Activated naive CD8-positive, alpha-beta T cell (primary cell): ENCODE data around the gene NBAS.

Source experiments
- H3K27ac Mint-ChIP-seq: one replicate; pipeline ENCODE4 v1.8.0; 2021; ENCODE audit warnings: mixed read lengths
- H3K27me3 Mint-ChIP-seq: one replicate; pipeline ENCODE4 v1.8.0; 2021; ENCODE audit warnings: mixed read lengths
- H3K36me3 Mint-ChIP-seq: one replicate; pipeline ENCODE4 v1.8.0; 2021; ENCODE audit warnings: mixed read lengths
- H3K4me1 Mint-ChIP-seq: one replicate; pipeline ENCODE4 v1.8.0; 2021; ENCODE audit warnings: low read depth, mixed read lengths
- H3K4me3 Mint-ChIP-seq: one replicate; pipeline ENCODE4 v1.8.0; 2021; ENCODE audit warnings: mild to moderate bottlenecking, mixed read lengths
- H3K9me3 Mint-ChIP-seq: one replicate; pipeline ENCODE4 v1.8.0; 2021; ENCODE audit warnings: low read depth, mixed read lengths

The NBAS gene

GRCh38 chr2:15383695-15384350, 177.3 kb downstream of the NBAS start:
- no peaks in the 10 kb centered on the region for H3K9me3 Mint-ChIP-seq
- peaks cover 33% of the 10 kb centered on the region for H3K36me3 Mint-ChIP-seq
- no peak overlapping the region for H3K27ac Mint-ChIP-seq
- H3K4me3 Mint-ChIP-seq, result no peak overlapping the region
- H3K27me3 Mint-ChIP-seq, result no peaks in the 10 kb centered on the region
- no peaks in the 10 kb centered on the region for H3K4me1 Mint-ChIP-seq

- Mint-ChIP-seq H3K27me3 (no peaks in the 10 kb centered on the region), H3K36me3 (peaks cover 30% of the 10 kb centered on the region), H3K27ac (no peak overlapping the region), H3K4me1 (peaks cover 7% of the 10 kb centered on the region), H3K9me3 (no peaks in the 10 kb centered on the region), H3K4me3 (no peak overlapping the region)
These were observed 182.8 kb downstream of the NBAS start for GRCh38 chr2:15378148-15378908.

GRCh38 chr2:15377202-15377601, 183.9 kb downstream of the NBAS start:
- no peaks in the 10 kb centered on the region for H3K9me3 Mint-ChIP-seq
- H3K4me3 Mint-ChIP-seq, result no peak overlapping the region
- H3K36me3 Mint-ChIP-seq, result peaks cover 29% of the 10 kb centered on the region
- no peaks in the 10 kb centered on the region for H3K27me3 Mint-ChIP-seq
- no peak overlapping the region for H3K27ac Mint-ChIP-seq
- H3K4me1 Mint-ChIP-seq, result peaks cover 7% of the 10 kb centered on the region

GRCh38 chr2:15372019-15372418, 189.1 kb downstream of the NBAS start:
- Mint-ChIP-seq H3K27me3 (no peaks in the 10 kb centered on the region), H3K4me1 (peaks cover under 1% of the 10 kb centered on the region), H3K9me3 (no peaks in the 10 kb centered on the region), H3K36me3 (peaks cover 28% of the 10 kb centered on the region), H3K27ac (no peak overlapping the region), H3K4me3 (no peak overlapping the region)

- Mint-ChIP-seq H3K9me3 (no peaks in the 10 kb centered on the region), H3K27me3 (no peaks in the 10 kb centered on the region), H3K36me3 (peaks cover 34% of the 10 kb centered on the region), H3K4me3 (no peak overlapping the region), H3K4me1 (no peaks in the 10 kb centered on the region), H3K27ac (no peak overlapping the region)
These were observed 192.0 kb downstream of the NBAS start for GRCh38 chr2:15369129-15369528.

GRCh38 chr2:15367715-15368114, 193.4 kb downstream of the NBAS start:
- no peaks in the 10 kb centered on the region for H3K4me1 Mint-ChIP-seq
- H3K27ac Mint-ChIP-seq, result no peak overlapping the region
- peaks cover 36% of the 10 kb centered on the region for H3K36me3 Mint-ChIP-seq
- no peaks in the 10 kb centered on the region for H3K9me3 Mint-ChIP-seq
- H3K27me3 Mint-ChIP-seq, result no peaks in the 10 kb centered on the region
- no peak overlapping the region for H3K4me3 Mint-ChIP-seq

GRCh38 chr2:15367205-15367604, 193.9 kb downstream of the NBAS start:
- H3K27ac Mint-ChIP-seq, result no peak overlapping the region
- H3K36me3 Mint-ChIP-seq, result peaks cover 32% of the 10 kb centered on the region
- no peak overlapping the region for H3K4me3 Mint-ChIP-seq

GRCh38 chr2:15365411-15365810, 195.7 kb downstream of the NBAS start:
- H3K36me3 Mint-ChIP-seq, result peaks cover 27% of the 10 kb centered on the region
- no peaks in the 10 kb centered on the region for H3K27me3 Mint-ChIP-seq
- H3K9me3 Mint-ChIP-seq, result no peaks in the 10 kb centered on the region
- H3K27ac Mint-ChIP-seq, result no peak overlapping the region
- H3K4me1 Mint-ChIP-seq, result no peaks in the 10 kb centered on the region
- no peak overlapping the region for H3K4me3 Mint-ChIP-seq

More at GRCh38 chr2:15367205-15367604, 193.9 kb downstream of the NBAS start:
- no peaks in the 10 kb centered on the region for H3K9me3 Mint-ChIP-seq
- H3K27me3 Mint-ChIP-seq, result no peaks in the 10 kb centered on the region
- H3K4me1 Mint-ChIP-seq, result no peaks in the 10 kb centered on the region

- Mint-ChIP-seq H3K27ac (no peak overlapping the region), H3K4me3 (no peak overlapping the region), H3K4me1 (no peaks in the 10 kb centered on the region), H3K9me3 (no peaks in the 10 kb centered on the region), H3K27me3 (no peaks in the 10 kb centered on the region), H3K36me3 (peaks cover 30% of the 10 kb centered on the region)
These were observed 196.6 kb downstream of the NBAS start for GRCh38 chr2:15364561-15364960.

- H3K4me1 Mint-ChIP-seq, result no peaks in the 10 kb centered on the region
- H3K27me3 Mint-ChIP-seq, result no peaks in the 10 kb centered on the region
- H3K4me3 Mint-ChIP-seq, result no peak overlapping the region
- no peaks in the 10 kb centered on the region for H3K9me3 Mint-ChIP-seq
- H3K27ac Mint-ChIP-seq, result no peak overlapping the region
- peaks cover 30% of the 10 kb centered on the region for H3K36me3 Mint-ChIP-seq
These were observed 197.4 kb downstream of the NBAS start for GRCh38 chr2:15363734-15364133.

GRCh38 chr2:15363142-15363541, 198.0 kb downstream of the NBAS start:
- no peaks in the 10 kb centered on the region for H3K4me1 Mint-ChIP-seq
- H3K27ac Mint-ChIP-seq, result no peak overlapping the region
- H3K9me3 Mint-ChIP-seq, result no peaks in the 10 kb centered on the region
- peaks cover 30% of the 10 kb centered on the region for H3K36me3 Mint-ChIP-seq
- no peaks in the 10 kb centered on the region for H3K27me3 Mint-ChIP-seq
- no peak overlapping the region for H3K4me3 Mint-ChIP-seq

- peaks cover 23% of the 10 kb centered on the region for H3K36me3 Mint-ChIP-seq
- no peaks in the 10 kb centered on the region for H3K9me3 Mint-ChIP-seq
- no peak overlapping the region for H3K27ac Mint-ChIP-seq
- no peak overlapping the region for H3K4me3 Mint-ChIP-seq
- H3K27me3 Mint-ChIP-seq, result no peaks in the 10 kb centered on the region
- H3K4me1 Mint-ChIP-seq, result no peaks in the 10 kb centered on the region
These were observed 201.2 kb downstream of the NBAS start for GRCh38 chr2:15359716-15360531.

GRCh38 chr2:15357922-15358321, 203.2 kb downstream of the NBAS start:
- no peak overlapping the region for H3K4me3 Mint-ChIP-seq
- no peak overlapping the region for H3K27ac Mint-ChIP-seq
- H3K9me3 Mint-ChIP-seq, result no peaks in the 10 kb centered on the region
- no peaks in the 10 kb centered on the region for H3K4me1 Mint-ChIP-seq
- peaks cover 23% of the 10 kb centered on the region for H3K36me3 Mint-ChIP-seq
- no peaks in the 10 kb centered on the region for H3K27me3 Mint-ChIP-seq

- Mint-ChIP-seq H3K4me3 (no peak overlapping the region), H3K9me3 (no peaks in the 10 kb centered on the region), H3K36me3 (peaks cover 27% of the 10 kb centered on the region), H3K27ac (no peak overlapping the region), H3K27me3 (no peaks in the 10 kb centered on the region), H3K4me1 (no peaks in the 10 kb centered on the region)
These were observed 203.9 kb downstream of the NBAS start for GRCh38 chr2:15357186-15357585.

GRCh38 chr2:15355386-15355785, 205.7 kb downstream of the NBAS start:
- no peaks in the 10 kb centered on the region for H3K4me1 Mint-ChIP-seq
- H3K36me3 Mint-ChIP-seq, result peaks cover 36% of the 10 kb centered on the region
- no peak overlapping the region for H3K27ac Mint-ChIP-seq
- H3K9me3 Mint-ChIP-seq, result no peaks in the 10 kb centered on the region
- no peak overlapping the region for H3K4me3 Mint-ChIP-seq
- H3K27me3 Mint-ChIP-seq, result no peaks in the 10 kb centered on the region
